GM19025 (cell line): ENCODE measurements around the gene MTSS2.

Experiments used
- ATAC-seq: cut with Tn5 transposase; IDR thresholded peaks from one replicate; pipeline ENCODE4 v1.9.1; 2021; ENCODE audit warnings: mild to moderate bottlenecking, low read depth, moderate library complexity; ENCODE audit not compliant: unreplicated experiment

Gene MTSS2

GRCh38 chr16:70715055-70715858 is 29.4 kb upstream of the MTSS2 start:
- no peak for ATAC-seq

- no peak for ATAC-seq
Observed at GRCh38 chr16:70714581-70715054, 28.8 kb upstream of the MTSS2 start.

GRCh38 chr16:70713824-70714223 is 28.0 kb upstream of the MTSS2 start:
- no peak for ATAC-seq

- no peak for ATAC-seq
Observed at GRCh38 chr16:70713342-70713741, 27.5 kb upstream of the MTSS2 start.

GRCh38 chr16:70712942-70713341 is 27.1 kb upstream of the MTSS2 start:
- ATAC-seq = no peak

GRCh38 chr16:70712359-70712758 is 26.5 kb upstream of the MTSS2 start:
- ATAC-seq = no peak

GRCh38 chr16:70711211-70712031 is 25.6 kb upstream of the MTSS2 start:
- ATAC-seq = no peak

- ATAC-seq = no peak
Observed at GRCh38 chr16:70710422-70711210, 24.8 kb upstream of the MTSS2 start.

- no peak for ATAC-seq
Observed at GRCh38 chr16:70709942-70710341, 24.1 kb upstream of the MTSS2 start.

- no peak for ATAC-seq
Observed at GRCh38 chr16:70709457-70709856, 23.6 kb upstream of the MTSS2 start.

GRCh38 chr16:70708366-70709246 is 22.8 kb upstream of the MTSS2 start:
- ATAC-seq = no peak

GRCh38 chr16:70706948-70707465 is 21.2 kb upstream of the MTSS2 start:
- ATAC-seq = no peak

- ATAC-seq = no peak
Observed at GRCh38 chr16:70705056-70705455, 19.2 kb upstream of the MTSS2 start.

GRCh38 chr16:70704586-70704985 is 18.7 kb upstream of the MTSS2 start:
- ATAC-seq = no peak

GRCh38 chr16:70703835-70704381 is 18.1 kb upstream of the MTSS2 start:
- ATAC-seq = no peak

GRCh38 chr16:70703041-70703834 is 17.4 kb upstream of the MTSS2 start:
- ATAC-seq = no peak

GRCh38 chr16:70702624-70703023 is 16.8 kb upstream of the MTSS2 start:
- ATAC-seq = no peak

- ATAC-seq = no peak
Observed at GRCh38 chr16:70701998-70702397, 16.1 kb upstream of the MTSS2 start.

GRCh38 chr16:70701596-70701995 is 15.7 kb upstream of the MTSS2 start:
- no peak for ATAC-seq
